Trophoblast cell (in vitro differentiated cells and primary cell): Measurements from ENCODE around the gene FBXL17.
A peak's percentile ranks its signal among the peaks of the same experiment; 100 is the strongest.

Experiments used
- DNase-seq, 2 donors: peaks; one replicate each; pipeline ENCODE4 v3.0.0-alpha.2; 2016
- H2AFZ ChIP-seq: 2 replicates; pipeline ENCODE4 v1.6.1; 2013; ENCODE audit warnings: low read length, moderate library complexity, mild to moderate bottlenecking; ENCODE audit not compliant: insufficient read depth, poor library complexity
- H2AK5ac ChIP-seq: 2 replicates; pipeline ENCODE4 v1.6.1; 2013; ENCODE audit warnings: mild to moderate bottlenecking, low read length
- H2BK120ac ChIP-seq: 2 replicates; pipeline ENCODE4 v1.6.1; 2013; ENCODE audit warnings: low read length, mild to moderate bottlenecking, moderate library complexity; ENCODE audit not compliant: insufficient read depth, poor library complexity
- H2BK12ac ChIP-seq: 2 replicates; pipeline ENCODE4 v1.6.1; 2013; ENCODE audit warnings: mild to moderate bottlenecking, low read length, moderate library complexity
- H2BK5ac ChIP-seq: 2 replicates; pipeline ENCODE4 v1.6.1; 2013; ENCODE audit warnings: low read length, low read depth, moderate library complexity, mild to moderate bottlenecking; ENCODE audit not compliant: poor library complexity
- H3K14ac ChIP-seq: 2 replicates; pipeline ENCODE4 v1.6.1; 2013; ENCODE audit warnings: mild to moderate bottlenecking, low read length
- H3K18ac ChIP-seq: 2 replicates; pipeline ENCODE4 v1.6.1; 2013; ENCODE audit warnings: mild to moderate bottlenecking, low read length
- H3K23ac ChIP-seq: 2 replicates; pipeline ENCODE4 v1.6.1; 2013; ENCODE audit warnings: low read length
- H3K27ac ChIP-seq: 2 replicates; pipeline ENCODE4 v1.5.1; 2013; ENCODE audit warnings: low read depth, mild to moderate bottlenecking, inconsistent platforms, low read length, moderate library complexity
- H3K27me3 ChIP-seq: 2 replicates; pipeline ENCODE4 v1.6.1; 2013; ENCODE audit warnings: inconsistent platforms, mild to moderate bottlenecking, low read length, moderate library complexity; ENCODE audit not compliant: insufficient read depth
- H3K36me3 ChIP-seq, 2 experiments: 1 replicate in 1 of 2; 2 replicates in 1 of 2; pipeline ENCODE4 v1.6.1; 2013; ENCODE audit warnings: low read length in 2 of 2, mild to moderate bottlenecking in 2 of 2, moderate library complexity in 1 of 2; ENCODE audit not compliant: insufficient read depth in 2 of 2, control insufficient read depth in 1 of 2
- H3K4ac ChIP-seq: 2 replicates; pipeline ENCODE4 v1.6.1; 2013; ENCODE audit warnings: low read depth, mild to moderate bottlenecking, low read length, moderate library complexity
- H3K4me1 ChIP-seq, 2 experiments: 1 replicate in 1 of 2; 2 replicates in 1 of 2; pipeline ENCODE4 v1.6.1; 2013; ENCODE audit warnings: low read length in 2 of 2, mild to moderate bottlenecking in 2 of 2, moderate library complexity in 1 of 2; ENCODE audit not compliant: insufficient read depth in 2 of 2, control insufficient read depth in 1 of 2
- H3K4me2 ChIP-seq: 2 replicates; pipeline ENCODE4 v1.6.1; 2013; ENCODE audit warnings: inconsistent platforms, mild to moderate bottlenecking, low read length, moderate library complexity
- H3K4me3 ChIP-seq: 2 replicates; pipeline ENCODE4 v1.5.1; 2013; ENCODE audit warnings: mild to moderate bottlenecking, low read depth, low read length, inconsistent platforms
- H3K79me1 ChIP-seq: one replicate; pipeline ENCODE4 v1.6.1; 2013; ENCODE audit warnings: low read length
- H3K79me2 ChIP-seq: 2 replicates; pipeline ENCODE4 v1.6.1; 2013; ENCODE audit warnings: low read length, mild to moderate bottlenecking; ENCODE audit not compliant: control insufficient read depth, insufficient read depth, poor library complexity
- H3K9ac ChIP-seq: 2 replicates; pipeline ENCODE4 v1.6.1; 2013; ENCODE audit warnings: mild to moderate bottlenecking, low read length
- H3K9me3 ChIP-seq: 2 replicates; pipeline ENCODE4 v1.6.1; 2013; ENCODE audit warnings: low read depth, mild to moderate bottlenecking, control low read depth, inconsistent platforms, low read length; ENCODE audit not compliant: insufficient read depth
- H4K12ac ChIP-seq: 2 replicates; pipeline ENCODE4 v1.6.1; 2013; ENCODE audit warnings: low read depth, mild to moderate bottlenecking, low read length, moderate library complexity
- H4K8ac ChIP-seq: 2 replicates; pipeline ENCODE4 v1.6.1; 2013; ENCODE audit warnings: low read depth, mild to moderate bottlenecking, low read length, moderate library complexity
- H4K91ac ChIP-seq: one replicate; pipeline ENCODE4 v1.6.1; 2013; ENCODE audit warnings: low read depth, mild to moderate bottlenecking, low read length, moderate library complexity
- WGBS: extraction: QIAGEN DNeasy Blood & Tissue Kit; methylation state at CpG from one replicate; pipeline ENCODE4 v1.1.7; 2013; ENCODE audit warnings: missing lambda C conversion rate; ENCODE audit not compliant: insufficient read length, insufficient coverage; ENCODE audit errors: extremely low coverage; 5-methylcytosine and 5-hydroxymethylcytosine counted together

The FBXL17 gene

DNA sequence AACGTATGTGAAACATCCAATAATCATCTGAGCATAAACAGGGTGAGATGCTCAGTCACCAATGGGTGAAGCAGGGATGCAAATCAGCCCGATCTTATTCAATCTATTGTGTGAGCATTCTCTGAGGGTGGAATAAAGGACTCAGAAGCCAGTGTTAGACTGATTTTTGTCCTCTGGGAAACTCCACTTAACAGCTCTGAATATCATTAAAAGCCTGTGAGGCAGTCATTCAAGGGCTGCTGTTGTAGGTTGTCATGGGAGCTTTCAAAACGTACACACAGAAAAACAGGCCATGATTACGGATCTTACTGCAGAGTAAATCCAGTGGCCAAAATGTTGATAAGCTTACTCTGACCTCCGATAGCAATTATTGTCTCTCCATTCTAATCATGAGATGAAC is 444.7 kb downstream of the FBXL17 start:
- WGBS = no CpG with 5 or more reads among the region's 5 CpGs

DNA sequence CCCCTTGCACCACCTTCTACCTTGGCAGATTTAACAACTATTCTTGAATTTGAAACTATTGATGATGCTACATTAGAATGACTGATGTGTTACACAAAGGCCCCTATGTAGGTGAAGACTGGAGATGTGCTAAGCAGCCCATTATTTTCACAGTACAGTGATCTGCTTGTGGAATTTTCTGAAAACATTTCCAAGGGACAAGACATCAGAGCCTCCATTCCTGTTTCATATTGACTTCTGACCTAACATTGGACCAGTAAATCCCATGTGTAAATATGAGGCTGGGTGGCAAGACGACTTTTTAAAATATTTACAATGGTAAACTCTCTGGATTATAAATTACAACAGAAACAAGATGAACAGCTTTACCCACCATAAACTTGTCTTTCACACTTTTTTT is 445.4 kb downstream of the FBXL17 start:
- Histone ChIP-seq H2AK5ac (no peak overlapping the region), H3K9ac (no peak overlapping the region), H3K4me1 (no peaks in the 10 kb centered on the region), H2AFZ (no peak overlapping the region), H4K91ac (no peak overlapping the region), H3K23ac (no peak overlapping the region), H3K27ac (no peak overlapping the region), H3K4ac (no peak overlapping the region), H3K18ac (no peak overlapping the region), H4K8ac (no peak overlapping the region), H3K4me3 (no peak overlapping the region), H4K12ac (no peak overlapping the region), H3K36me3 (no peaks in the 10 kb centered on the region), H2BK5ac (no peak overlapping the region), H3K9me3 (no peaks in the 10 kb centered on the region), H2BK12ac (no peak overlapping the region), H3K79me2 (no peaks in the 10 kb centered on the region), H3K27me3 (no peaks in the 10 kb centered on the region), H3K14ac (no peak overlapping the region), H2BK120ac (no peak overlapping the region), H3K79me1 (no peaks in the 10 kb centered on the region), H3K4me2 (no peak overlapping the region)
- WGBS = no CpG with 5 or more reads among the region's 1 CpG
- DNase-seq = no peak

More for the DNA sequence above, 444.7 kb downstream of the FBXL17 start:
- Histone ChIP-seq H2BK12ac (no peak overlapping the region), H2AFZ (no peak overlapping the region), H3K9me3 (no peaks in the 10 kb centered on the region), H3K36me3 (no peaks in the 10 kb centered on the region), H3K4me3 (no peak overlapping the region), H3K79me1 (no peaks in the 10 kb centered on the region), H3K79me2 (no peaks in the 10 kb centered on the region), H3K14ac (no peak overlapping the region), H4K12ac (no peak overlapping the region), H2AK5ac (no peak overlapping the region), H4K91ac (no peak overlapping the region), H2BK120ac (no peak overlapping the region), H3K4me1 (no peaks in the 10 kb centered on the region), H3K18ac (no peak overlapping the region), H2BK5ac (no peak overlapping the region), H4K8ac (no peak overlapping the region), H3K23ac (no peak overlapping the region), H3K4me2 (no peak overlapping the region), H3K27ac (no peak overlapping the region), H3K9ac (no peak overlapping the region), H3K27me3 (no peaks in the 10 kb centered on the region), H3K4ac (no peak overlapping the region)
- DNase-seq = no peak

DNA sequence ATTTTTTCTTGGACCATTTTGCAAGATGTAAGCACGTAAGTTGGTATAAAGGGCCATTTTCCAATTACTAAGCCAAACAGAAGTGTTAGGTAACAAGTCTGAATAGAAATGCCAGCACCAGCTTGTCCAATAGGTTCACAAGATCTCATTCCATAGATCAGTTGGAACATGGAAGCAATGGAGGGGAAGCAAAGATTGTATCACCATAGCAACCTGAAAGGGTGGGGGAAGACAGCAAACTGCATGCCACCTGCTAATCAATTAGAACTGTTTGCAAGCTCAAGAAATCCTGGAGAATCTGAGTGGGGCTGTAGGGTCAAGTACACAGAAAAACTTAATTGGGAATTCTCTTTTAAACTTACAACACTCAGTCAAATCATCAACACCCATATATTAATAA is 446.3 kb downstream of the FBXL17 start:
- Histone ChIP-seq H4K8ac (no peak overlapping the region), H3K4me2 (no peak overlapping the region), H2BK12ac (no peak overlapping the region), H4K12ac (no peak overlapping the region), H3K9ac (no peak overlapping the region), H2BK120ac (no peak overlapping the region), H3K23ac (no peak overlapping the region), H2BK5ac (no peak overlapping the region), H2AK5ac (no peak overlapping the region), H3K79me1 (no peaks in the 10 kb centered on the region), H3K18ac (no peak overlapping the region), H3K14ac (no peak overlapping the region), H3K36me3 (no peaks in the 10 kb centered on the region), H3K27ac (no peak overlapping the region), H2AFZ (no peak overlapping the region), H3K4me1 (no peaks in the 10 kb centered on the region), H3K9me3 (no peaks in the 10 kb centered on the region), H3K79me2 (no peaks in the 10 kb centered on the region), H3K4me3 (no peak overlapping the region), H3K4ac (no peak overlapping the region), H4K91ac (no peak overlapping the region), H3K27me3 (no peaks in the 10 kb centered on the region)
- no peak for DNase-seq
- no CpG with 5 or more reads among the region's 1 CpG for WGBS

DNA sequence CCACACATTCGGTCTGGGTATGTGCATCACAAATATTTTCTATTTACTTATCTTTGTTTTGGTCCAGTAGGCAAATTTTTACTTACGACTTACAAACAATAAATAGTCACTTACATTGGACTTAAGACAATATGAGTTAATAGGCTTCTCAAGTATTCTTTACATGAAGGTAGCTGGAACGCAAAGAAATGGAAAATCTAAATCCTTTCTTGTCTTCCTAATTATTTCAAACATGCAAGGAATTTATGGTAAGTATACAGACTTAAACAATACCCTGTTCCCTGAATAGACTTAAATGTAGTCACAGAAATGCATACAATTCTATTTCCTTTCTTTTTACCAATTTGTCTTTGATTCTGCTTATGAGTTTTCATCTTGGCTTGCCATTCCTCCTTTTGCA is 448.6 kb downstream of the FBXL17 start:
- no peaks in the 10 kb centered on the region for H3K79me2 ChIP-seq
- H3K14ac ChIP-seq = no peak overlapping the region
- H2AFZ ChIP-seq = no peak overlapping the region
- H3K9me3 ChIP-seq = no peaks in the 10 kb centered on the region
- no peaks in the 10 kb centered on the region for H3K4me1 ChIP-seq
- no peak overlapping the region for H4K91ac ChIP-seq
- no peak overlapping the region for H3K18ac ChIP-seq
- DNase-seq = peak in 1 of 2 donors; percentile 72
- no peaks in the 10 kb centered on the region for H3K79me1 ChIP-seq
- no peak overlapping the region for H3K4ac ChIP-seq
- no peak overlapping the region for H3K23ac ChIP-seq
- no peak overlapping the region for H2BK5ac ChIP-seq
- no peak overlapping the region for H4K8ac ChIP-seq
- H3K36me3 ChIP-seq = no peaks in the 10 kb centered on the region
- no peak overlapping the region for H3K4me2 ChIP-seq
- H2BK120ac ChIP-seq = no peak overlapping the region
- H2BK12ac ChIP-seq = no peak overlapping the region
- no peak overlapping the region for H3K4me3 ChIP-seq
- H3K27ac ChIP-seq = no peak overlapping the region
- H3K9ac ChIP-seq = no peak overlapping the region
- no peak overlapping the region for H2AK5ac ChIP-seq
- no peak overlapping the region for H4K12ac ChIP-seq
- H3K27me3 ChIP-seq = no peaks in the 10 kb centered on the region
- no CpG with 5 or more reads among the region's 3 CpGs for WGBS
